Measurements from ENCODE around the gene COQ2.

COQ2 gene

DNA sequence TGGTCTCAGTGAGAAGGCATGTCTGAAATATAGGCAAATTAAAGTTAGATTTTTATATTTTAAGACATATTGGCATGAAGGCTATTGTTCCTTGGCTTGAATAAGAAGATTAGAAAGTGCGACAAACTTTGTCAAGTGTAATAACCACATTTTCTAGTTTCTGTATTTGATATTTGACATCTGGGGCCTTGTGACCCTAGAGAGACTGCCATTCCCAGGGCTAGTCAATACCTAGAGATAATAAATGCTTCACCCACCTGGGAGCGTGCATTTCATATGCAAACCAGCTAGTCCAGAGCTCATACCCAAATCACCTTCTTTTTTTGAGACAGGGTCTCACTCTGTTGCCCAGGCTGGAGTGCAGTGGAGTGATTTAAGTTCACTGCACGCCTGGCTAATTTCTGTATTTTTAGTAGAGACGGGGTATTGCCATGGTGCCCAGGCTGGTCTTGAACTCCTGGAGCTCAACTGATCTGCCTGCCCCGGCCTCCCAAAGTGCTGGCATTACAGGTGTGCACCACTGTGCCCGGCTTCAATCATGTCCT, 62.6 kb downstream of the COQ2 start:
- H3K36me3 ChIP-seq (ENCODE audit: insufficient read depth): no peaks in the 10 kb centered on the region
- H3K4me3 ChIP-seq (IDR thresholded peaks at IDR 0.05; ENCODE audit: insufficient read depth, low read depth, low read length): no peak overlapping the region
- H3K9ac ChIP-seq: no peak overlapping the region
- H3K79me2 ChIP-seq (ENCODE audit: insufficient read depth, low read depth): no peaks in the 10 kb centered on the region
- TF ChIP-seq CTCF (conservative IDR thresholded peaks at IDR 0.05; ENCODE audit: low read depth, low read length): no peak
- peak overlapping the region; percentile 10; the same call in 1 of the 2 replicates for H3K27ac ChIP-seq
- H3K4me1 ChIP-seq (ENCODE audit: low read depth, poor library complexity, severe bottlenecking): peaks cover 67% of the 10 kb centered on the region
- no peaks in the 10 kb centered on the region for H4K20me1 ChIP-seq (ENCODE audit: insufficient read depth)
- peak overlapping the region; percentile 90 for H3K4me2 ChIP-seq
- no peak overlapping the region for H2AFZ ChIP-seq (ENCODE audit: low read depth)
- no peaks in the 10 kb centered on the region for H3K27me3 ChIP-seq (ENCODE audit: insufficient read depth, low read depth)

GRCh38 chr4:83219344-83220331, 65.0 kb downstream of the COQ2 start:
- peaks cover 86% of the 10 kb centered on the region for H3K4me1 ChIP-seq (ENCODE audit: low read depth, poor library complexity, severe bottlenecking)
- peak overlapping the region; percentile 62 for H3K27ac ChIP-seq
- peak overlapping the region; percentile 82 for H3K4me3 ChIP-seq (IDR thresholded peaks at IDR 0.05; ENCODE audit: insufficient read depth, low read depth, low read length)

GRCh38 chr4:83217721-83218522, 66.7 kb downstream of the COQ2 start:
- H3K4me3 ChIP-seq (IDR thresholded peaks at IDR 0.05; ENCODE audit: insufficient read depth, low read depth, low read length): peak overlapping the region; percentile 43

More at GRCh38 chr4:83219344-83220331, 65.0 kb downstream of the COQ2 start:
- H3K4me2 ChIP-seq: peak overlapping the region; percentile 90
- H2AFZ ChIP-seq (ENCODE audit: low read depth): peak overlapping the region; percentile 60
- no peaks in the 10 kb centered on the region for H3K36me3 ChIP-seq (ENCODE audit: insufficient read depth)
- H3K27me3 ChIP-seq (ENCODE audit: insufficient read depth, low read depth): no peaks in the 10 kb centered on the region
- H4K20me1 ChIP-seq (ENCODE audit: insufficient read depth): no peaks in the 10 kb centered on the region
- TF ChIP-seq CTCF (conservative IDR thresholded peaks at IDR 0.05; ENCODE audit: low read depth, low read length): no peak
- H3K79me2 ChIP-seq (ENCODE audit: insufficient read depth, low read depth): no peaks in the 10 kb centered on the region
- peak overlapping the region; percentile 27; the same call in 1 of the 2 replicates for H3K9ac ChIP-seq

More at GRCh38 chr4:83217721-83218522, 66.7 kb downstream of the COQ2 start:
- Histone ChIP-seq H2AFZ (ENCODE audit: low read depth) (0 out of 2 replicates have a peak overlapping the region, but pooled peaks have one; percentile 12), H3K79me2 (ENCODE audit: insufficient read depth, low read depth) (no peaks in the 10 kb centered on the region), H4K20me1 (ENCODE audit: insufficient read depth) (no peaks in the 10 kb centered on the region), H3K27ac (peak overlapping the region; percentile 62), H3K36me3 (ENCODE audit: insufficient read depth) (no peaks in the 10 kb centered on the region), H3K27me3 (ENCODE audit: insufficient read depth, low read depth) (no peaks in the 10 kb centered on the region), H3K4me2 (peak overlapping the region; percentile 90), H3K9ac (no peak overlapping the region; the same call in 1 of the 2 replicates), H3K4me1 (ENCODE audit: low read depth, poor library complexity, severe bottlenecking) (peaks cover 96% of the 10 kb centered on the region)
- no peak for TF ChIP-seq CTCF (conservative IDR thresholded peaks at IDR 0.05; ENCODE audit: low read depth, low read length)
